GM19023 (cell line): Measurements from ENCODE around the gene TRO.

Experiments used
- ATAC-seq: cut with Tn5 transposase; IDR thresholded peaks from one replicate; pipeline ENCODE4 v1.9.1; 2021; ENCODE audit warnings: mild to moderate bottlenecking, moderate library complexity; ENCODE audit not compliant: unreplicated experiment

The TRO gene

DNA sequence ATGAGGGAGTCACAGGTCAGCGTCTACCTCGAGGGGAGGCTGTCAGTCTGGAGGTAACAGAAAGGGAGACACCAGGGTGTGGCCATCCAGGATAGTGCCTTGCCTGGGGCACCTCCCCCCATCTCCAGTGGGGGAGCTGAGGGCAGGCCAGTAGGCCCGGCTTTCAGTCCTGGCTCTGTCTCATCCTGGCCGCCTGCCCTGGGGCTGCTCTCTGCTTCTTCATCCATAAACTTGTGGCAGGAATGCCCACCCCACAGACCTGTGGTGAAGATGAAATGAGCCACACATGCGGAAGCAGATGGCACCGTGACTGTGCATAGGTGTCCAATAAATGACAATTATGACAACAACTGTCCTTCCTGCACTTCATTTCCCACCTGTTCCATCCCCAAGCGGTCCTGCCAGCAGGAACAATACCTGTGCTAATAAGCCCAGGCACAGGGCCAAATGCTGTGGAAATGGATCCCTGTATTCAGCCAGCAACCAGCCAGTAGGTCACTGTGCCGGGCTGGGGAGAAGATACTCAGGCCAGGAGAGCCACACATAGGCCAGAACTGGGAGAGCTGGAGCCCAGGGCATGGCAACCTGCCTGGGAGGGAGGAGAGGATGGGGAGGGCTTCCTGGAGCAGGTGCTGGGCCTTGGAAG is 30.2 kb downstream of the TRO start:
- ATAC-seq = no peak

DNA sequence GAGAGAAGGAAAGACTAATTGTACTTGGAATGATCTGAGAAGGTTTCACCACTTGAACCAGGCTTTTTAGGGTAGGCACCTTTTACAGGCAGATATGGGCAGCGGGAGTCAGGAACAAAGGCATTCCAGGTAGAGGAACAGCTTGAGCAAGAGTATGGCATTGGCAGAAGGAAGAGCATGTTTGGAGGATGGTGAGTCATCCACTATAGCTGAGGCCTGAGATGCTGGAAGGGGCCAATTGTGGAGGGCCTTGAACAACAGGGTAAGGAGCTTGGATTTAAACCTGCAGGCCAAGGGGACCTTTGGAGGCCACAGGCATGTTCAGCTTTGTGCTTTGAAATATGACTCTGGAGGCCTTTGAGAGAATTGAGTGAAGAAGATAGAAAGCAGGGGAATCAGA is 41.1 kb downstream of the TRO start:
- no peak for ATAC-seq

DNA sequence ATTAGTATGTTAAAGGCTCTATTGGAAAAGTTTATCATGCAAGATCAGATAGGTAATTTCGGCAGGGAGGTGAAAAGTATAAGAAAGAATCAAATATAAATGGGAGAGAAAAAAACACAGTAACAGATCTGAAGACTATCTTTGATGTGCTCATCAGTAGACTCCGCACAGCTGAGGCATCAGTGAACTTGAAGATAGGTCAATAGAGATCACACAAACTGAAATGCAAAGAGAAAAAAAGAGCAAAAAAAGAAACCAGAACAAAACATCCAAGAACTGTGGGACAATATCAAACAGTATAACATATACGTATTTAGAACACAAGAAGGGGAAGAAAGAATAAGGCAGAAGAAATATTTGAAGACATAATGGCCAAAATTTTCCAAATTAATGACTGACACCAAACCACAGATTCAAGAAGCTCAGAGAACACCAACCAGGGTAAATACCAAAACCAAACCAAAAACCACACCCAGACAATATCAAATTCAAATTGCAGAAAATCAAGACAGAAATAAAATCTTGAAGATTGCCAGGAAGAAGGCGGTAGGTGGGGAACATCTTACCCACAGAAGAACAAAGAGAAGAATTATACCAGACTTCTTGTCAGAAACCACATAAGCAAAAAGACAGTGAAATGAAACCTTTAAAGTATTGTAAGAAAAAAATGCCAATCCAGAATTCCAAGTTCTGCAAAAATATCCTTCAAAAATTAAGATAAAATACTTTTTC is 44.3 kb downstream of the TRO start:
- ATAC-seq = no peak

DNA sequence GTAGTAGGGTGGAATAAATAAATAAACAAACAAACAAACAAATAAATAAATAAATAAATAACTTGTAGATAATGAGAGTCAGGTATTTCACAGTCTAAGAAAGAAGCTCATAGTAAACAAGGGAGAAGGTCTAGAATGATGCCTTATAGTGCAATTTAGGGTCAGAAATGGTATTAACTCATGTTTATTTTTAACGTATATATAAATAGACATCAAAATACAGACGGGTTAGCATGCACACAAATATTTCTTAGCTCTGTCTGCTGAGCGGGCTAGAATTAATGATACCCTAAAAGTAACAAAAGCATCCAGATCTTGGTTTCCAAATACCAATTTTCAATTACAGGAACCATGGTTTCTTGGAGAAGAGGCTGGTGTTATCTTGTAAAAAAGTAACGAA is 56.8 kb downstream of the TRO start:
- ATAC-seq = no peak

DNA sequence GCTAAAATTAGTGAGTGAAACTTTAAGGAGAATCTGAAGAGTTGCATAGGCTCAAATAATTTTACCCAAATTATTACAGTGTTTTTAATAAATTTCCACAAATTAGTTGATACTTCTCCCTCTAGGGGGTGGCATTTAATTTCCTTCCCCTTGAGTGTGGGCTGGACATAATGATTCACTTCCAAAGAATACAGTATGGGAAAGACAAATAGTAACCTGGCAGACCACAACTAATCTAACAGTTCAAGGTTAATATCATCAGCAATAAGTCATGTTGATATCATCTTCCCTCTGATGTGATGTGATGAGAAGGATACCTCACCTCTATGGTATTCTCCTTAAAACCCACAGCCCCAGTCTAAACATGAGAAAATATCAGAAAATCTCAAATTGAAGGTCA is 57.8 kb downstream of the TRO start:
- no peak for ATAC-seq

DNA sequence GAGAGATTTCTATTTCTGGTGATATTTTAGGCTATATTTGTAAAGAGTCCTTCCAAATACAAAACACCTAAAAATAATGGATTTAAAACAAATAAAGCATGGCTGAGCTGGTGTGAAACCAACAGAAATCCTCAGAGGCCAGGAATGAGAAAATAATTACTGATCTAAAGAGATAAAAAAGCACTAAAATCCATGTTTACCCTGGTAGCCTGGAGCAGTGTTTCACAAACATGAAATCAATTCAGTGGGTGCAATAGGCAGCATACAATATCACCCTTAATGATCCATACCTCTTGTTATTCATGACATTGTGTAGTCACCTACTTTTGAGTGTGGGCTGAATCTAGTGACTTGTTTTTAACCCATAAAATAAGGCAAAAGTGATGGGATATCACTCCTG is 58.8 kb downstream of the TRO start:
- ATAC-seq = no peak

DNA sequence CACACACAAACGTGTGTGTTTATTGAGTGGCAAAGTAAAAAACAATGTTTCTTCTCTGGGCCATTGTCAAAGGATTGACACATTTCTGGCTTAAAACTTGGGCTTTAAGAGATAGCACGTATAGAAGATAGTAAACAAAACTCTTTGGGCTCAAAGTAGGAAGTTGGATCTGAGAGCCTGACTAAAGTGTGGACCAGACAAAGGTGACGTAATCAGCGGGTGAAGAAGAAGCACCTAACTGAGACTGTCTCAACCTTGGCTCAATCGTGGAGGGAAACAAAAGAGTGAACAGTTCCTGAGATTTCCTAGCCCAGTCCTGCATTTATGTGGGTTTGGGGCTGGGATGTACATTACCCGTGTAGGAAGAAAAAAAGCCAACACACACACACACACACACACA is 59.7 kb downstream of the TRO start:
- ATAC-seq = no peak
